Suppressor macrophage treated with lipopolysaccharide for 1 hour (primary cell): ENCODE measurements around the gene HAUS8.
A peak's percentile ranks its signal among the peaks of the same experiment; 100 is the strongest.
"Not testable (repeated sequence)": the region's sequence is repeated elsewhere in the genome, so short reads cannot be mapped to it uniquely, and the experiment has no call there.

Source experiments
- DNase-seq, 3 donors: peaks; one replicate each; pipeline ENCODE4 v3.0.0-alpha.2; 2020 to 2022

The HAUS8 gene

GRCh38 chr19:17101686-17102628, 26.7 kb upstream of the HAUS8 start:
- no peak for DNase-seq

- no peak for DNase-seq
Measured at GRCh38 chr19:17098326-17098725, 23.1 kb upstream of the HAUS8 start.

- DNase-seq: peak; percentile 65 to 71 (median 71)
Measured at GRCh38 chr19:17097593-17098126, 22.4 kb upstream of the HAUS8 start.

- peak in 2 of 3 donors; percentile 38 to 49 for DNase-seq
Measured at GRCh38 chr19:17095141-17095919, 20.1 kb upstream of the HAUS8 start.

- DNase-seq: not testable (repeated sequence)
Measured at GRCh38 chr19:17094694-17095093, 19.4 kb upstream of the HAUS8 start.

GRCh38 chr19:17092696-17093095, 17.4 kb upstream of the HAUS8 start:
- no peak for DNase-seq

- DNase-seq: peak; percentile 83 to 90 (median 85)
Measured at GRCh38 chr19:17091758-17092333, 16.6 kb upstream of the HAUS8 start.

GRCh38 chr19:17090583-17090982, 15.3 kb upstream of the HAUS8 start:
- DNase-seq: peak; percentile 93 to 98 (median 98)

- no peak for DNase-seq
Measured at GRCh38 chr19:17088552-17088951, 13.3 kb upstream of the HAUS8 start.

- DNase-seq: no peak
Measured at GRCh38 chr19:17086834-17087233, 11.6 kb upstream of the HAUS8 start.

GRCh38 chr19:17086120-17086519, 10.9 kb upstream of the HAUS8 start:
- DNase-seq: no peak

GRCh38 chr19:17081672-17082630, 6.7 kb upstream of the HAUS8 start:
- DNase-seq: peak in 2 of 3 donors; percentile 39 to 43

- DNase-seq: no peak
Measured at GRCh38 chr19:17080440-17080801, 5.2 kb upstream of the HAUS8 start.

GRCh38 chr19:17079710-17080439, 4.6 kb upstream of the HAUS8 start:
- peak; percentile 88 to 97 (median 94) for DNase-seq

- DNase-seq: peak; percentile 59 to 71 (median 66)
Measured at GRCh38 chr19:17078920-17079709, 3.9 kb upstream of the HAUS8 start.

- DNase-seq: peak; percentile 79 to 85 (median 82)
Measured at GRCh38 chr19:17078036-17078919, 3.0 kb upstream of the HAUS8 start.

- DNase-seq: no peak
Measured at GRCh38 chr19:17077447-17078028, 2.3 kb upstream of the HAUS8 start.

GRCh38 chr19:17076543-17076991, 1.3 kb upstream of the HAUS8 start:
- peak in 1 of 3 donors; percentile 42 for DNase-seq
